ENCODE measurements around the gene TMEM132E.

TMEM132E gene

DNA sequence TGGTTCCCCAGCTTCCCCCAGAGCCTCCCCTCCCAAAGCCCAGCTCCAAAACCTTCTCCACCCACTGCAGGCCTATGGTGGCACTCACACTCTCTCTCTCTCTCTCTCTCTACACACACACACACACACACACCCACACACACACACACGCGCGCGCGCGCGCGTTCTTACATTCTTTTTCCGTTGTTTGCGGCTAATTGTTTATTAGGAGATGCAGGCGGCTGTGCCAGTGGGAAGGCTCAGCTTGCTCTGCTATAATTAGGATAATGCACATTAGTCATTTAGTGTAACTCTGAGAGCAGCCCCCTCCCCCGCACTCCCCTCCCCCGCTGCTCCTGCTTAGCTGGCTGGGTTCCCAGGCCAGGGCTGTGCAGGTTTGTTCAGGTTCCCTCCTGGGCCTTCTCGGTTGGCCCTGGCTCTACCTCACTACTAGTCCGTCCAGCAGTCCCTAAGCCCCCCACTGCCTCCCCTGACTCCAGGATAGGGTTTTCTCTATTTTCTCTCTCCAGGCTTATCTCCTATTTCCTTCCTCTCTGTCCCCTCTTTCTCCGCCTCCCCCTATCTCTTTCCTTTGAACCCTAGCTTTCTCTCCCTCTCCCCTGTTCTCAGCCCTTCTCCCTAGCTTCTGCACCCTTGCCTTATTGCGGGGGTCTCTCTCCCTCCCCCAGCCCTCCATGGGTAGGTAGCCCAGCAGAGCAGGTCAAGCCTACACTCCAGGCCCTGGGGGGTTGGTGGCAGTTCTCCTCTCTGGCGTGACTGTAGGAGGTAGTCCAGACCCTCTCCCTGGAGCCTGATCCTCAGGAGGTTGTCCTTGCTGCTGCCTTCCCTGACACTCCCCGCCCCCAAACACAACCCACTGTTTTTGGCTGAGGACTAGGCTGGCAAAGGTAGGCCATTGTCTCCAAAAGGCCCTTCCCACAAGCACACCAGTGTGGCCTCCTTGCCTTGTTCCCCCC lies 34.0 kb downstream of the TMEM132E start:
- H3K4me3 ChIP-seq (ENCODE audit: low read length) = no peak overlapping the region
- H2AFZ ChIP-seq (ENCODE audit: low read depth, low read length) = no peak overlapping the region
- no peaks in the 10 kb centered on the region for H3K4me1 ChIP-seq (ENCODE audit: low read length)
- H3K9ac ChIP-seq (ENCODE audit: low read length) = no peak overlapping the region
- H3K27ac ChIP-seq (ENCODE audit: low read length) = no peak overlapping the region
- peaks cover 8% of the 10 kb centered on the region; the same call in 1 of the 2 replicates for H4K20me1 ChIP-seq (ENCODE audit: insufficient read depth, low read length)
- no peak overlapping the region for H3K4me2 ChIP-seq (ENCODE audit: low read length)
- H3K9me3 ChIP-seq (ENCODE audit: insufficient read depth, low read length) = no peaks in the 10 kb centered on the region
- H3K79me2 ChIP-seq (ENCODE audit: low read length) = no peaks in the 10 kb centered on the region
- H3K27me3 ChIP-seq (ENCODE audit: low read depth, low read length) = peaks cover 60% of the 10 kb centered on the region
- H3K36me3 ChIP-seq (replicated peaks; ENCODE audit: low read depth, low read length) = no peaks in the 10 kb centered on the region
- no peak for TF ChIP-seq EZH2phosphoT487 (IDR thresholded peaks at IDR 0.05; ENCODE audit: low read depth)
- TF ChIP-seq, protein P1, sequence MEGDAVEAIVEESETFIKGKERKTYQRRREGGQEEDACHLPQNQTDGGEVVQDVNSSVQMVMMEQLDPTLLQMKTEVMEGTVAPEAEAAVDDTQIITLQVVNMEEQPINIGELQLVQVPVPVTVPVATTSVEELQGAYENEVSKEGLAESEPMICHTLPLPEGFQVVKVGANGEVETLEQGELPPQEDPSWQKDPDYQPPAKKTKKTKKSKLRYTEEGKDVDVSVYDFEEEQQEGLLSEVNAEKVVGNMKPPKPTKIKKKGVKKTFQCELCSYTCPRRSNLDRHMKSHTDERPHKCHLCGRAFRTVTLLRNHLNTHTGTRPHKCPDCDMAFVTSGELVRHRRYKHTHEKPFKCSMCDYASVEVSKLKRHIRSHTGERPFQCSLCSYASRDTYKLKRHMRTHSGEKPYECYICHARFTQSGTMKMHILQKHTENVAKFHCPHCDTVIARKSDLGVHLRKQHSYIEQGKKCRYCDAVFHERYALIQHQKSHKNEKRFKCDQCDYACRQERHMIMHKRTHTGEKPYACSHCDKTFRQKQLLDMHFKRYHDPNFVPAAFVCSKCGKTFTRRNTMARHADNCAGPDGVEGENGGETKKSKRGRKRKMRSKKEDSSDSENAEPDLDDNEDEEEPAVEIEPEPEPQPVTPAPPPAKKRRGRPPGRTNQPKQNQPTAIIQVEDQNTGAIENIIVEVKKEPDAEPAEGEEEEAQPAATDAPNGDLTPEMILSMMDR (IDR thresholded peaks at IDR 0.05; ENCODE audit: low read depth, low read length) = no peak

DNA sequence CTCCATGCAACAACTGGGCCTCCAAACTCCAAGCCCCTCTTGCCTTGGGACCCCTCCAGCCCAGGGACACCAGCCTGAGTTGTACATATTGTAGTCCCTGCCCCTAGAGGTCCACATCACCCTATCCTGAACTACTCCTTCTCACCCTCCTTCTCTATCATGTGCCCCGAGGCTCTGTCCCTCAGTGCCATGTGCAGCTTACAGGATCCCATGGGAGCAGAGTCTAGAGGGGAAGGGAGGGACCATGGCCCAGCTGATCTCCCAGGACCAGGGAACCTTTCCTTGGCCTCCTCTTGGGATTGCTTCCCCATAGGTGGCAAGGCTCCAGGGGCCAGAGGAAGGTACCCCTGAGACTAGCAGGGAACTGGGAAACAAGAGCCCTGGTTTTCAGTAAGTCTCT lies 35.3 kb downstream of the TMEM132E start:
- H3K27me3 ChIP-seq (ENCODE audit: low read depth, low read length) = peaks cover 51% of the 10 kb centered on the region
- no peaks in the 10 kb centered on the region for H3K9me3 ChIP-seq (ENCODE audit: insufficient read depth, low read length)
- H3K36me3 ChIP-seq (replicated peaks; ENCODE audit: low read depth, low read length) = no peaks in the 10 kb centered on the region
- peaks cover 8% of the 10 kb centered on the region; the same call in 1 of the 2 replicates for H4K20me1 ChIP-seq (ENCODE audit: insufficient read depth, low read length)
- TF ChIP-seq, protein P1 (IDR thresholded peaks at IDR 0.05; ENCODE audit: low read depth, low read length) = no peak
- TF ChIP-seq EZH2phosphoT487 (IDR thresholded peaks at IDR 0.05; ENCODE audit: low read depth) = no peak
- no peak overlapping the region for H3K27ac ChIP-seq (ENCODE audit: low read length)
- no peaks in the 10 kb centered on the region for H3K4me1 ChIP-seq (ENCODE audit: low read length)
- H3K4me3 ChIP-seq (ENCODE audit: low read length) = no peak overlapping the region
- no peak overlapping the region for H3K9ac ChIP-seq (ENCODE audit: low read length)
- no peak overlapping the region for H2AFZ ChIP-seq (ENCODE audit: low read depth, low read length)
- H3K4me2 ChIP-seq (ENCODE audit: low read length) = no peak overlapping the region
- no peaks in the 10 kb centered on the region for H3K79me2 ChIP-seq (ENCODE audit: low read length)

DNA sequence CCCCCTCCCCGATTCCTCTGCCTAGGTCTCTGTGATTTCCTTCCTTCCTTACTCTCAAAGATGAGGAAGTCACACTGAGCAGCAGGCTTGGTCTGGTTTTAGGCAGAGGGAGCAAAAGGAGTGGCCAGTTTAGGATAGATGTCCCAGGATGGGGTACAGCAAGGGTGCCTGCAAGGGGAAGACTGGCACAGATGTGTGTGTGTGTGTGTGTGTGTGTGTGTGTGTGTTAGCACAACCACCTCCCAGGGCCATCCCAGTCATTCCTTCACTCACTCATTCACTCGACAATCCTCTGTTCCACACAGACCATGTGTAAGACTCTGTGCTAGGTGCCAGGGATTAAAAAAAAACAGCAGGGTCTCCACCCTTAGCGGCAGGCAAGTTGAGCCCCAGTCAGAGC lies 35.9 kb downstream of the TMEM132E start:
- Histone ChIP-seq H3K4me2 (ENCODE audit: low read length) (no peak overlapping the region), H3K9ac (ENCODE audit: low read length) (no peak overlapping the region), H2AFZ (ENCODE audit: low read depth, low read length) (no peak overlapping the region), H3K4me1 (ENCODE audit: low read length) (no peaks in the 10 kb centered on the region), H3K36me3 (replicated peaks; ENCODE audit: low read depth, low read length) (no peaks in the 10 kb centered on the region), H3K79me2 (ENCODE audit: low read length) (no peaks in the 10 kb centered on the region), H3K27me3 (ENCODE audit: low read depth, low read length) (peaks cover 45% of the 10 kb centered on the region), H3K9me3 (ENCODE audit: insufficient read depth, low read length) (no peaks in the 10 kb centered on the region), H3K4me3 (ENCODE audit: low read length) (no peak overlapping the region), H4K20me1 (ENCODE audit: insufficient read depth, low read length) (peaks cover 7% of the 10 kb centered on the region; the same call in 1 of the 2 replicates), H3K27ac (ENCODE audit: low read length) (no peak overlapping the region)
- TF ChIP-seq, protein P1 (IDR thresholded peaks at IDR 0.05; ENCODE audit: low read depth, low read length) = no peak
- no peak for TF ChIP-seq EZH2phosphoT487 (IDR thresholded peaks at IDR 0.05; ENCODE audit: low read depth)

DNA sequence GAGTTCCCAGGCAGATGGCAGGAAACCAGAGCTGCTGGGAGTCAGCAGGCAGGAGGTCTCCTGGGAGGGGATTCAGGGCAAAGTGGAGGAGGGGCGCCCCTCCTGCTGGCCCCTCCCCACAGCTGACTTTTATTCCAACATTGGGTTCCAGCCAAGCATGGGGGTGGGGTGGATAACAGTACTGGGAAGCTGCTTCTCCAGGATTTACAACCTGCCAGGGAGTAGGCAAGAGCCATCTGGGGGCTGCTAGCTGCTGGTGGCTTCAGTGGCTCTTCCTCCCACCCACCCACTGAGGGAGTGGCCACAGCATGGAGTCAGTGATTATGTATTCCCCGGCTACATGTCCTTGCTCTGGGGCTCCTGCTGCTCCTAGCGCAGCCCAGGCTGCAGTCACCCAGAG lies 36.8 kb downstream of the TMEM132E start:
- Histone ChIP-seq H3K4me3 (ENCODE audit: low read length) (no peak overlapping the region), H3K4me1 (ENCODE audit: low read length) (no peaks in the 10 kb centered on the region), H2AFZ (ENCODE audit: low read depth, low read length) (no peak overlapping the region), H3K9me3 (ENCODE audit: insufficient read depth, low read length) (no peaks in the 10 kb centered on the region), H3K27ac (ENCODE audit: low read length) (no peak overlapping the region), H3K79me2 (ENCODE audit: low read length) (no peaks in the 10 kb centered on the region), H3K4me2 (ENCODE audit: low read length) (no peak overlapping the region), H3K27me3 (ENCODE audit: low read depth, low read length) (peaks cover 41% of the 10 kb centered on the region), H3K36me3 (replicated peaks; ENCODE audit: low read depth, low read length) (no peaks in the 10 kb centered on the region), H3K9ac (ENCODE audit: low read length) (no peak overlapping the region), H4K20me1 (ENCODE audit: insufficient read depth, low read length) (0 out of 2 replicates have a peak, but pooled peaks cover 4% of the 10 kb centered on the region)
- TF ChIP-seq, protein P1 (IDR thresholded peaks at IDR 0.05; ENCODE audit: low read depth, low read length) = no peak
- no peak for TF ChIP-seq EZH2phosphoT487 (IDR thresholded peaks at IDR 0.05; ENCODE audit: low read depth)

Data from OCI-LY3 (cell line).